ENCODE results near the gene RASSF5. TPM values are rescaled to one million over a fixed set of nuclear protein-coding genes. Genes with fewer than 3 reads are reported as not detected.

The RASSF5 gene
- total and polyA plus RNA-seq, 2 experiments from 2014 or later: 1.6 to 2.0 TPM

DNA sequence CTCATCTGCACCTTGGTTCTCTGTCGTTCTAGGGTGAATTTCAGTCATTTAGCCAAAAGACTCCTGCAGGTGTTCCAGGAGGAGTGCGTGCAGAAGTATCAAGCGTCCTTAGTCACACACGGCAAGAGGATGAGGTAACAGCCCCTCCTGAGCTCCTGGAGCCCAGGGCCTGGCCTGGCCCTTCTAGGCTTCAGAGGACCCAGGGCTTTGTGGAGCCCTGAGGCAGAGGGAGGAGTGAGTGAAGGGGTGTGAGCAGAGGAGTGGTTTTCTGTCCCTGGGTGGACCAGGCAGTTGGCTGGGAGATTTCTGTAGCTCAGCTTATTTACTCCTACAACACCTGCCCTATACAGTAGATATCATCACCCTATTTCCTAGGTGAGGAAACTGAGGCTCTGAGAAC lies 15.7 kb upstream of the RASSF5 start:
- H3K27ac ChIP-seq: no peak overlapping the region
- no peaks in the 10 kb centered on the region for H3K36me3 ChIP-seq (replicated peaks; ENCODE audit: insufficient read depth, low read depth)
- no peaks in the 10 kb centered on the region for H3K79me2 ChIP-seq
- TF ChIP-seq, protein P1, sequence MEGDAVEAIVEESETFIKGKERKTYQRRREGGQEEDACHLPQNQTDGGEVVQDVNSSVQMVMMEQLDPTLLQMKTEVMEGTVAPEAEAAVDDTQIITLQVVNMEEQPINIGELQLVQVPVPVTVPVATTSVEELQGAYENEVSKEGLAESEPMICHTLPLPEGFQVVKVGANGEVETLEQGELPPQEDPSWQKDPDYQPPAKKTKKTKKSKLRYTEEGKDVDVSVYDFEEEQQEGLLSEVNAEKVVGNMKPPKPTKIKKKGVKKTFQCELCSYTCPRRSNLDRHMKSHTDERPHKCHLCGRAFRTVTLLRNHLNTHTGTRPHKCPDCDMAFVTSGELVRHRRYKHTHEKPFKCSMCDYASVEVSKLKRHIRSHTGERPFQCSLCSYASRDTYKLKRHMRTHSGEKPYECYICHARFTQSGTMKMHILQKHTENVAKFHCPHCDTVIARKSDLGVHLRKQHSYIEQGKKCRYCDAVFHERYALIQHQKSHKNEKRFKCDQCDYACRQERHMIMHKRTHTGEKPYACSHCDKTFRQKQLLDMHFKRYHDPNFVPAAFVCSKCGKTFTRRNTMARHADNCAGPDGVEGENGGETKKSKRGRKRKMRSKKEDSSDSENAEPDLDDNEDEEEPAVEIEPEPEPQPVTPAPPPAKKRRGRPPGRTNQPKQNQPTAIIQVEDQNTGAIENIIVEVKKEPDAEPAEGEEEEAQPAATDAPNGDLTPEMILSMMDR (IDR thresholded peaks at IDR 0.05; ENCODE audit: poor library complexity): no peak
- TF ChIP-seq EZH2phosphoT487 (IDR thresholded peaks at IDR 0.05; ENCODE audit: low read depth, severe bottlenecking, unreplicated experiment) (no peak), EZH2 (IDR thresholded peaks at IDR 0.05; ENCODE audit: borderline replicate concordance) (no peak)
- H3K9me2 ChIP-seq (replicated peaks; ENCODE audit: insufficient read depth): no peaks in the 10 kb centered on the region
- H3K9me3 ChIP-seq (ENCODE audit: low read depth): no peaks in the 10 kb centered on the region
- DNase-seq (ENCODE audit: low spot score): no peak
- H3K4me3 ChIP-seq: no peak overlapping the region
- 90% methylated on average over 4 of the region's 4 CpGs for WGBS (ENCODE audit: low lambda C conversion rate, missing lambda C conversion rate)
- no peaks in the 10 kb centered on the region for H3K27me3 ChIP-seq
- no peak overlapping the region for H2AFZ ChIP-seq
- H4K20me1 ChIP-seq (ENCODE audit: insufficient read depth, poor library complexity, severe bottlenecking): no peaks in the 10 kb centered on the region
- peaks cover 6% of the 10 kb centered on the region for H3K4me1 ChIP-seq (ENCODE audit: insufficient read depth)
- no peak overlapping the region for H3K4me2 ChIP-seq

GRCh38 chr1:206492589-206492988 lies 14.7 kb upstream of the RASSF5 start:
- Histone ChIP-seq H3K4me1 (ENCODE audit: insufficient read depth) (peaks cover 6% of the 10 kb centered on the region), H3K27me3 (no peaks in the 10 kb centered on the region), H3K36me3 (replicated peaks; ENCODE audit: insufficient read depth, low read depth) (no peaks in the 10 kb centered on the region), H2AFZ (no peak overlapping the region), H3K4me2 (no peak overlapping the region), H3K9me3 (ENCODE audit: low read depth) (no peaks in the 10 kb centered on the region), H3K27ac (no peak overlapping the region), H3K4me3 (no peak overlapping the region), H3K79me2 (no peaks in the 10 kb centered on the region), H3K9me2 (replicated peaks; ENCODE audit: insufficient read depth) (no peaks in the 10 kb centered on the region), H4K20me1 (ENCODE audit: insufficient read depth, poor library complexity, severe bottlenecking) (no peaks in the 10 kb centered on the region)
- 94% methylated on average over 10 of the region's 10 CpGs for WGBS (ENCODE audit: low lambda C conversion rate, missing lambda C conversion rate)
- no peak for DNase-seq (ENCODE audit: low spot score)
- TF ChIP-seq EZH2 (IDR thresholded peaks at IDR 0.05; ENCODE audit: borderline replicate concordance) (no peak), EZH2phosphoT487 (IDR thresholded peaks at IDR 0.05; ENCODE audit: low read depth, severe bottlenecking, unreplicated experiment) (no peak)
- TF ChIP-seq, protein P1 (IDR thresholded peaks at IDR 0.05; ENCODE audit: poor library complexity): no peak

- Histone ChIP-seq H3K79me2 (no peaks in the 10 kb centered on the region), H3K27me3 (no peaks in the 10 kb centered on the region), H2AFZ (no peak overlapping the region), H4K20me1 (ENCODE audit: insufficient read depth, poor library complexity, severe bottlenecking) (no peaks in the 10 kb centered on the region), H3K4me1 (ENCODE audit: insufficient read depth) (peaks cover 6% of the 10 kb centered on the region), H3K9me3 (ENCODE audit: low read depth) (no peaks in the 10 kb centered on the region), H3K4me3 (no peak overlapping the region), H3K9me2 (replicated peaks; ENCODE audit: insufficient read depth) (no peaks in the 10 kb centered on the region), H3K4me2 (no peak overlapping the region), H3K27ac (no peak overlapping the region), H3K36me3 (replicated peaks; ENCODE audit: insufficient read depth, low read depth) (no peaks in the 10 kb centered on the region)
- no peak for DNase-seq (ENCODE audit: low spot score)
- TF ChIP-seq EZH2phosphoT487 (IDR thresholded peaks at IDR 0.05; ENCODE audit: low read depth, severe bottlenecking, unreplicated experiment) (no peak), EZH2 (IDR thresholded peaks at IDR 0.05; ENCODE audit: borderline replicate concordance) (no peak)
- TF ChIP-seq, protein P1 (IDR thresholded peaks at IDR 0.05; ENCODE audit: poor library complexity): no peak
- 93% methylated on average over 9 of the region's 9 CpGs for WGBS (ENCODE audit: low lambda C conversion rate, missing lambda C conversion rate)
Observed at GRCh38 chr1:206493279-206493678, 14.1 kb upstream of the RASSF5 start.

DNA sequence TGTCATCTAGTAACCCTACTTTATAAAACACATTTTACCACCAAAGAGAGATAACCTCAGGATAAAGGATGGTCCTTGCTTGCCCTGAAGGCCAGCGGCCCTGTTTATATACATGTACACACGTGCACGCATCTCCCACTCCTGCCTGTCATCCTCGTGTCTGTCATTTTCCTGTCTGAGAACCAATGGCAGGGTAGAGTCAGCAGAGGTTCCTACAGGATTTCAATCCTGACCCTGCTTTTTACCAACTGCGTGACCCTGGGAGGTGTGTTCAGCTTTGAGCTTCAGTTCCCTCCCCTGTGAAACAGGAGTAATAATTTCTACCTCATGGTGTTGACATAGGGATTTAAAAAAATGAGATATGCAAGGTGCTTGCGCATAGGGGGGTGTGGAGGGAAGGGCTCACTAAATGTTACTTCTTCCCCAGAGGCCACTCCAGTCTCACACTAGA lies 12.3 kb upstream of the RASSF5 start:
- Histone ChIP-seq H3K4me2 (no peak overlapping the region), H3K4me1 (ENCODE audit: insufficient read depth) (peaks cover 6% of the 10 kb centered on the region), H3K79me2 (no peaks in the 10 kb centered on the region), H3K4me3 (no peak overlapping the region), H3K9me3 (ENCODE audit: low read depth) (no peaks in the 10 kb centered on the region), H3K9me2 (replicated peaks; ENCODE audit: insufficient read depth) (no peaks in the 10 kb centered on the region), H2AFZ (no peak overlapping the region), H4K20me1 (ENCODE audit: insufficient read depth, poor library complexity, severe bottlenecking) (no peaks in the 10 kb centered on the region), H3K36me3 (replicated peaks; ENCODE audit: insufficient read depth, low read depth) (no peaks in the 10 kb centered on the region), H3K27ac (no peak overlapping the region), H3K27me3 (no peaks in the 10 kb centered on the region)
- TF ChIP-seq, protein P1 (IDR thresholded peaks at IDR 0.05; ENCODE audit: poor library complexity): no peak
- TF ChIP-seq EZH2phosphoT487 (IDR thresholded peaks at IDR 0.05; ENCODE audit: low read depth, severe bottlenecking, unreplicated experiment) (no peak), EZH2 (IDR thresholded peaks at IDR 0.05; ENCODE audit: borderline replicate concordance) (no peak)
- 71% methylated on average over 6 of the region's 6 CpGs for WGBS (ENCODE audit: low lambda C conversion rate, missing lambda C conversion rate)
- peak; percentile 32 for DNase-seq (ENCODE audit: low spot score)

Data from hepatocyte (in vitro differentiated cells).